Mesothelial cell of epicardium (in vitro differentiated cells): Measurements from ENCODE around the gene TCF4. TPM values are rescaled to one million over a fixed set of nuclear protein-coding genes. Genes with fewer than 3 reads are reported as not detected.

Experiments
- DNase-seq, 2 experiments: peaks; one replicate each; pipeline ENCODE4 v3.0.0; 2021; ENCODE audit warnings: low spot score in 2 of 2; ENCODE audit not compliant: unreplicated experiment in 2 of 2
- H3K27ac Mint-ChIP-seq: 2 replicates; pipeline ENCODE4 v1.8.0; 2021; ENCODE audit warnings: mixed read lengths
- H3K27me3 Mint-ChIP-seq: 2 replicates; pipeline ENCODE4 v1.8.0; 2021; ENCODE audit warnings: low read depth, mixed read lengths
- H3K36me3 Mint-ChIP-seq: 2 replicates; pipeline ENCODE4 v1.8.0; 2021; ENCODE audit warnings: mixed read lengths
- H3K4me1 Mint-ChIP-seq: 2 replicates; pipeline ENCODE4 v1.8.0; 2021; ENCODE audit warnings: mixed read lengths
- H3K4me3 Mint-ChIP-seq: 2 replicates; pipeline ENCODE4 v1.8.0; 2021; ENCODE audit warnings: mild to moderate bottlenecking, moderate library complexity, mixed read lengths
- H3K9me3 Mint-ChIP-seq: 2 replicates; pipeline ENCODE4 v1.8.0; 2021; ENCODE audit warnings: mixed read lengths
- total RNA-seq: library from RNA; stranded (reverse); gene quantifications from 3 replicates; pipeline ENCODE4 v1.2.1, GENCODE V29; 2021
- TF ChIP-seq, protein P1 (sequence below): fragments of 200-600 bp; sonication (generic); IDR thresholded peaks from one replicate; pipeline ENCODE4 v1.5.0; 2021; ENCODE audit warnings: antibody characterized with exemption; ENCODE audit not compliant: unreplicated experiment

The TCF4 gene
- total RNA-seq, 1 donor from 2014 or later = 224 TPM

DNA sequence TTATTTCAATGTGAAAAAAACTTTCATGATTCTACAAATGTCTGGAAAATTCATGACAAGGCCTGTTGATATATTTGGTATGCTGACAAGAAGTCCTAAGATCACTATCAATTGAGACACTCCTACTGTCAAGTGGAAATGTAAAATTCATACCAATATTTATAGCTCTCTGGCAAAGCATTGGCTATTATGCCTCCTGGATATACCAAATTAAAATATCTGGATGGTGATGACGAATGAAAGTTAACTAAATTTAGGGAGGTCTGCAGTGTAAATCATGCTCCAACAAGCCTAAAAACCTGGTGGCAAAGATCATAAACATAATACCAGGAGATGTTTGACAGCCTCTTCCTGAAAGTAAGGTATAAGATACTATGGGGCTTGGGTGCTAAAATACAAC, 41.1 kb upstream of the TCF4 start:
- Mint-ChIP-seq H3K27me3 (no peaks in the 10 kb centered on the region), H3K27ac (no peak overlapping the region), H3K9me3 (peaks cover 12% of the 10 kb centered on the region), H3K4me1 (peaks cover 4% of the 10 kb centered on the region), H3K4me3 (no peak overlapping the region), H3K36me3 (no peaks in the 10 kb centered on the region)
- no peak for DNase-seq
- TF ChIP-seq, protein P1, sequence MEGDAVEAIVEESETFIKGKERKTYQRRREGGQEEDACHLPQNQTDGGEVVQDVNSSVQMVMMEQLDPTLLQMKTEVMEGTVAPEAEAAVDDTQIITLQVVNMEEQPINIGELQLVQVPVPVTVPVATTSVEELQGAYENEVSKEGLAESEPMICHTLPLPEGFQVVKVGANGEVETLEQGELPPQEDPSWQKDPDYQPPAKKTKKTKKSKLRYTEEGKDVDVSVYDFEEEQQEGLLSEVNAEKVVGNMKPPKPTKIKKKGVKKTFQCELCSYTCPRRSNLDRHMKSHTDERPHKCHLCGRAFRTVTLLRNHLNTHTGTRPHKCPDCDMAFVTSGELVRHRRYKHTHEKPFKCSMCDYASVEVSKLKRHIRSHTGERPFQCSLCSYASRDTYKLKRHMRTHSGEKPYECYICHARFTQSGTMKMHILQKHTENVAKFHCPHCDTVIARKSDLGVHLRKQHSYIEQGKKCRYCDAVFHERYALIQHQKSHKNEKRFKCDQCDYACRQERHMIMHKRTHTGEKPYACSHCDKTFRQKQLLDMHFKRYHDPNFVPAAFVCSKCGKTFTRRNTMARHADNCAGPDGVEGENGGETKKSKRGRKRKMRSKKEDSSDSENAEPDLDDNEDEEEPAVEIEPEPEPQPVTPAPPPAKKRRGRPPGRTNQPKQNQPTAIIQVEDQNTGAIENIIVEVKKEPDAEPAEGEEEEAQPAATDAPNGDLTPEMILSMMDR = no peak

DNA sequence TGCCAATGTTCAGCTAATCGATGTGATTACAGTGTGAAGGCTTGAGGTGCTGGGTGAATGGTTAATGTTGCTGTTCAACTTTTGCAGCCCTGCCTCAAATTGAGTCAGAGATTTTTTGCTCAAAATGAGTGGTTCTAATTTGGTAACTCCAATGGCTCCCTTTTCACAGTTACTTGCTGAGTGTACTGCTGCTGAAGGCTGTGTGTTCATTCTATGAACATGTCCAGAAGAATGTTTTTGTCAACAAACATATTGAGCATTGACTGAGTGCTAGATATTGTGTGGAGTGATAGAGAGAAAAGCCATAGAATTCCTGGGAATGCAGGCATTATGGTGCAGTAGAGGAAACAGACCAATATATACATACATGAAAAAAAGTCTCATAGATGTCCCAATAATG, 39.0 kb upstream of the TCF4 start:
- Mint-ChIP-seq H3K27me3 (no peaks in the 10 kb centered on the region), H3K4me1 (peaks cover 4% of the 10 kb centered on the region), H3K9me3 (peaks cover 7% of the 10 kb centered on the region), H3K4me3 (no peak overlapping the region), H3K27ac (no peak overlapping the region), H3K36me3 (no peaks in the 10 kb centered on the region)
- DNase-seq = no peak
- TF ChIP-seq, protein P1 = no peak

DNA sequence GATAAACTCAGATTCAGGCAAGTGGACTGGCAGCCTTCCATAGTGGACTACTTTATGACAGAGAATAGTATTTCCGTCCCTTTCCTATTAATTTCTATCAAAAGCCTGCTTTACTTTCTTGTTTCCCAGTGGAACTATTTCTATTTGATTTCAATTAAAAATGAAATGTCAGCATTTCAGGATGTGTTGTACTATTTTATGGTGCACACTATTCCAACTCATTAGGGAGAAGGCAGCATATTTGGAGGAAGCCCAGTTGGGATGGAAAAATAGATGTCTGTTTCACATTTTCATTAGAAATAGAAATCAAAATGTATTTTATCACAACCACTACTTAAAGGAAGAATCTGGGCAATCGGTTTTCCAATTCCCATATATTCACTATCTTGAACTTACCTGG, 37.9 kb upstream of the TCF4 start:
- DNase-seq = no peak
- Mint-ChIP-seq H3K4me3 (no peak overlapping the region), H3K36me3 (no peaks in the 10 kb centered on the region), H3K4me1 (peaks cover 4% of the 10 kb centered on the region), H3K27ac (no peak overlapping the region), H3K27me3 (no peaks in the 10 kb centered on the region), H3K9me3 (peaks cover 7% of the 10 kb centered on the region)
- TF ChIP-seq, protein P1 = no peak

DNA sequence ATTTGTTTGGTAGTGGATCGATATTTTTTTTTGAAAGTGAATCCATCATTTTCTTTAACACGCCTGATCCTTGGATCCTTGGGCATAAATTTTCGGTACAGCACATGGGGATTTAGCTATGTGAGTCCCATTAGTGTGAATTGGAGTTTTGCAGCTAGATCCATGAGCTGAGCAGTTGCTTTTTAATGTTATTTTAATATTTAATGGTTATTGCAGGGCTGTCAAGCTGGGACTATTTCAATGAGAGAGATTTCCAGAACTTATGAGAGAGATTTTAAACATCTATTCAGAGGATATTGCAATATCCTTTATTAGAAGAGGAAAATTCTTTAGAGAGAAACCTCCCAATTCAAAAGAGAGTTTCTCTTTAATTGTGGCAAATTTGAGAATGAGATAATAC, 35.6 kb upstream of the TCF4 start:
- TF ChIP-seq, protein P1 = no peak
- Mint-ChIP-seq H3K9me3 (peaks cover 10% of the 10 kb centered on the region), H3K27ac (no peak overlapping the region), H3K36me3 (no peaks in the 10 kb centered on the region), H3K4me1 (peaks cover 6% of the 10 kb centered on the region), H3K4me3 (no peak overlapping the region), H3K27me3 (no peaks in the 10 kb centered on the region)
- DNase-seq = no peak

DNA sequence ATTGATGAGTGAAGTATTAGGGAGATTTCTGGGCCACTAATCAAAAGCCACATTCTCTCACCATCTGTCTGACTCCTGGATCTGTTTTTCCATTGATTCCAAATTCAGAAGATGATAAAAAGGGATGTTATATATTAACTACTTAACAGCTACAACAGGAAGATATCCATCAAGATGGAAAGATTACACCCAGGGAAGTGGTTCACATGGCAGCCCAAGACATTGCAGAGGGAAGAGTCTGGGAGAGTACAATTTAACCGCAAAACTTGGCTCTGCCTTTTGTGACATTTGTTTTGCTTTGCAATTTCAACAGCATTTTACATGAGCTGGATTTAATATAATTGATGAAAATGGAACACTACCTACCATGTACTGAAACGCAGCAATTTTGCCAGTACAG, 22.5 kb upstream of the TCF4 start:
- TF ChIP-seq, protein P1 = no peak
- DNase-seq = no peak
- Mint-ChIP-seq H3K4me3 (no peak overlapping the region), H3K9me3 (peaks cover 17% of the 10 kb centered on the region), H3K36me3 (peaks cover 2% of the 10 kb centered on the region), H3K27me3 (no peaks in the 10 kb centered on the region), H3K27ac (no peak overlapping the region), H3K4me1 (no peaks in the 10 kb centered on the region)

DNA sequence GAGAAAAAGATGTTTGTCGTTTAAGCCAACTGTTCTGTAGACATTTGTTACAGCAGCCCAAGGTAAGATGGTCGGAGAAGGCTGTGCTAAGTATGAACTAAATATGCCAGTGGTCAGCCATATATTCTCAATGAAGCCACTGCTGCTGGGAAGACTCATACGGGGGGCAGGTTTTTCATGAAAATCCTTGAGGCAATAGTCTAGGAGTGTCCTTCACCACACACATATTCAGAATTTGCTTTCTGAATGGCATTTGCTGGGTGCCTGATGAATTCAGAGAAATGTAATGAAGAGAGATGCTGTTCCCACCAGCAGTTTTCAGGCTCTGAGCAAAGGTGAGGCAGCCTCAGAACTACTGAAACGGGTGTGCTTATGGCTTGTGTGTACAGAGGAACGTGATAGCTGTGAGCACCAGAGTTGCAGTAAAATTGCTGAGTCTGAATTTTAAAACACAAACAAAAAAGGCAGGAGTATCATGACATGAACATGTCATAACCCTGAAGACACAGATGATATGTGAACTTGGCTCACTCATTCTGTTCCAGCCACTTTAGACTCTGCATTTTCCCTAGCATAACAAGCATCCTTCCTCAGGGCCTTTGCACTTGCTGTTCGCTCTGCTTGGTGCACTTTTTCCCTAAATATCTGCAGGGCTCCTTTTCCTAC, 21.3 kb upstream of the TCF4 start:
- DNase-seq = no peak
- no peaks in the 10 kb centered on the region for H3K4me1 Mint-ChIP-seq
- no peak overlapping the region for H3K27ac Mint-ChIP-seq
- H3K36me3 Mint-ChIP-seq = no peaks in the 10 kb centered on the region
- TF ChIP-seq, protein P1 = no peak
- H3K27me3 Mint-ChIP-seq = no peaks in the 10 kb centered on the region
- peaks cover 14% of the 10 kb centered on the region for H3K9me3 Mint-ChIP-seq
- H3K4me3 Mint-ChIP-seq = no peak overlapping the region
